HepG2 (cell line): ENCODE data around the gene SDCCAG8. TPM values are rescaled to one million over a fixed set of nuclear protein-coding genes. Genes with fewer than 3 reads are reported as not detected.

Experiments
- CREM ChIP-seq, 2 experiments: sonication (generic) in 1 of 2; formaldehyde crosslinking in 1 of 2; IDR thresholded peaks; 2 replicates each; pipeline versions ENCODE4 v1.4.0 to v1.6.1; 2016 to 2020; ENCODE audit warnings: antibody characterized with exemption in 1 of 2, mild to moderate bottlenecking in 1 of 2, missing genetic modification reagents in 1 of 2
- DNMT3B ChIP-seq: conservative IDR thresholded peaks from 2 replicates; pipeline ENCODE4 v1.6.1; 2016; ENCODE audit warnings: missing biosample characterization, control low read depth
- ELK4 ChIP-seq: sonication (generic); formaldehyde crosslinking; IDR thresholded peaks from 2 replicates; pipeline ENCODE4 v1.9.0; 2021; ENCODE audit warnings: missing genetic modification reagents, borderline replicate concordance
- HDAC2 ChIP-seq: sonication (generic); formaldehyde crosslinking; IDR thresholded peaks from 2 replicates; pipeline ENCODE4 v1.4.0; 2020; ENCODE audit warnings: missing genetic modification reagents
- IKZF5 ChIP-seq: IDR thresholded peaks from 2 replicates; pipeline ENCODE4 v1.6.1; 2018; ENCODE audit warnings: missing genetic modification reagents, mild to moderate bottlenecking, missing compliant biosample characterization
- JUND ChIP-seq: sonication (generic); formaldehyde crosslinking; IDR thresholded peaks from 2 replicates; pipeline ENCODE4 v1.8.0; 2022; ENCODE audit warnings: mild to moderate bottlenecking, missing genetic modification reagents
- KDM5B ChIP-seq: sonication (generic); formaldehyde crosslinking; IDR thresholded peaks from 2 replicates; pipeline ENCODE4 v1.4.0; 2020; ENCODE audit warnings: missing genetic modification reagents, mild to moderate bottlenecking, borderline replicate concordance
- NBN ChIP-seq: fragments of 450-650 bp; conservative IDR thresholded peaks from 2 replicates; pipeline ENCODE4 v1.6.1; 2017
- RARA ChIP-seq: IDR thresholded peaks from 2 replicates; pipeline ENCODE4 v1.6.1; 2016; ENCODE audit warnings: missing genetic modification reagents, missing compliant biosample characterization
- SRY ChIP-seq: sonication (generic); formaldehyde crosslinking; IDR thresholded peaks from 2 replicates; pipeline ENCODE4 v1.8.0; 2022; ENCODE audit warnings: mild to moderate bottlenecking, missing genetic modification reagents
- TSC22D2 ChIP-seq: sonication (generic); formaldehyde crosslinking; IDR thresholded peaks from 2 replicates; pipeline ENCODE4 v1.5.1; 2020; ENCODE audit warnings: missing genetic modification reagents, mild to moderate bottlenecking, borderline replicate concordance
- YEATS2 ChIP-seq: sonication (generic); formaldehyde crosslinking; IDR thresholded peaks from 2 replicates; pipeline ENCODE4 v1.4.0; 2020; ENCODE audit warnings: missing genetic modification reagents, borderline replicate concordance
- ZBTB26 ChIP-seq: IDR thresholded peaks from 2 replicates; pipeline ENCODE4 v1.6.1; 2016; ENCODE audit warnings: missing compliant biosample characterization, missing genetic modification reagents, borderline replicate concordance
- ZBTB42 ChIP-seq: sonication (generic); formaldehyde crosslinking; IDR thresholded peaks from 2 replicates; pipeline ENCODE4 v1.5.0; 2020; ENCODE audit warnings: mild to moderate bottlenecking, missing genetic modification reagents
- ZC3H13 ChIP-seq: sonication (generic); formaldehyde crosslinking; IDR thresholded peaks from 2 replicates; pipeline ENCODE4 v1.8.1; 2023; ENCODE audit warnings: mild to moderate bottlenecking, missing genetic modification reagents, moderate library complexity
- ZFP62 ChIP-seq: sonication (generic); formaldehyde crosslinking; IDR thresholded peaks from 2 replicates; pipeline ENCODE4 v1.4.0; 2020; ENCODE audit warnings: missing genetic modification reagents
- ZNF276 ChIP-seq: sonication (generic); formaldehyde crosslinking; IDR thresholded peaks from 2 replicates; pipeline ENCODE4 v1.4.0; 2020; ENCODE audit warnings: mild to moderate bottlenecking, low read depth, missing genetic modification reagents
- ZNF296 ChIP-seq: sonication (generic); formaldehyde crosslinking; conservative IDR thresholded peaks from 2 replicates; pipeline ENCODE4 v1.5.0; 2020; ENCODE audit warnings: mild to moderate bottlenecking, missing genetic modification reagents
- ZNF30 ChIP-seq: sonication (generic); formaldehyde crosslinking; IDR thresholded peaks from 2 replicates; pipeline ENCODE4 v1.5.0; 2020; ENCODE audit warnings: mild to moderate bottlenecking, missing genetic modification reagents
- ZNF331 ChIP-seq: sonication (generic); formaldehyde crosslinking; IDR thresholded peaks from 2 replicates; pipeline ENCODE4 v1.4.0; 2020; ENCODE audit warnings: missing genetic modification reagents
- ZNF543 ChIP-seq: sonication (generic); formaldehyde crosslinking; IDR thresholded peaks from 2 replicates; pipeline ENCODE4 v1.4.0; 2020; ENCODE audit warnings: mild to moderate bottlenecking, missing genetic modification reagents
- ZNF564 ChIP-seq: sonication (generic); formaldehyde crosslinking; IDR thresholded peaks from 2 replicates; pipeline ENCODE4 v1.8.1; 2023; ENCODE audit warnings: mild to moderate bottlenecking, missing genetic modification reagents
- polyA plus RNA-seq, 8 experiments: library from polyadenylated mRNA; depleted of rRNA in 3 of 8; stranded (reverse) in 7 of 8; unstranded in 1 of 8; fragments of >200 nt; fragmentation: Illumina TruSeq in 4 of 8; extraction: Trizol in 4 of 8; gene quantifications; 2 replicates each; pipeline versions ENCODE4 v1.2.1 to v1.2.3, GENCODE V29; 2011 to 2016; ENCODE audit warnings: low read depth in 4 of 8, missing spikeins in 1 of 8, mixed read lengths in 1 of 8; ENCODE audit not compliant: insufficient read depth in 1 of 8
- total RNA-seq, 5 experiments: library from RNA; depleted of rRNA; stranded (reverse); fragments of >200 nt; fragmentation: Illumina TruSeq; extraction: Trizol; gene quantifications; 2 replicates each; pipeline ENCODE4 v1.2.3, GENCODE V29; 2016; ENCODE audit warnings: low read depth in 1 of 5

The SDCCAG8 gene
- total and polyA plus RNA-seq, 2 of the 13 experiments (the other 11 are each of a cell fraction or from before 2014, with no cell fraction given): 9.5 to 13.4 TPM

- TF ChIP-seq ZNF543 (CRISPR knock-in tag) (no peak), IKZF5 (CRISPR knock-in tag) (peak; percentile 21), YEATS2 (CRISPR knock-in tag) (no peak), RARA (no peak), JUND (CRISPR knock-in tag) (no peak), SRY (CRISPR knock-in tag) (no peak), ZNF564 (CRISPR knock-in tag) (no peak; the same call in 1 of the 2 replicates), ZNF331 (CRISPR knock-in tag) (no peak), ELK4 (CRISPR knock-in tag) (no peak), ZBTB26 (CRISPR knock-in tag) (no peak), ZBTB42 (CRISPR knock-in tag) (no peak), HDAC2 (CRISPR knock-in tag) (no peak; the same call in 1 of the 2 replicates), NBN (no peak), ZNF296 (CRISPR knock-in tag) (no peak), ZFP62 (CRISPR knock-in tag) (no peak), CREM (IDR thresholded peaks at IDR 0.05) (peak; percentile 96), CREM (CRISPR knock-in tag; IDR thresholded peaks at IDR 0.05) (no peak), ZC3H13 (CRISPR knock-in tag) (0 out of 2 replicates have a peak, but pooled peaks have one; percentile 45), KDM5B (peak; percentile 60; the same call in 1 of the 2 replicates), DNMT3B (CRISPR knock-in tag) (peak; percentile 14; the same call in 1 of the 2 replicates), ZNF30 (CRISPR knock-in tag) (no peak), TSC22D2 (CRISPR knock-in tag) (no peak), ZNF276 (CRISPR knock-in tag) (no peak)
Observed at GRCh38 chr1:243254927-243255790, 682 bp upstream of the SDCCAG8 start, which contains the start of gene CEP170 (continued).
